Chondrocyte (in vitro differentiated cells): ENCODE data around the gene PLEKHM2. TPM values are rescaled to one million over a fixed set of nuclear protein-coding genes. Genes with fewer than 3 reads are reported as not detected.
A peak's percentile ranks its signal among the peaks of the same experiment; 100 is the strongest.

Source experiments
- DNase-seq: peaks from one replicate; pipeline ENCODE4 v3.0.0; 2021; ENCODE audit warnings: mixed read lengths, low spot score
- H3K27ac Mint-ChIP-seq: one replicate; pipeline ENCODE4 v1.8.0; 2021; ENCODE audit warnings: mild to moderate bottlenecking, moderate library complexity, mixed read lengths; ENCODE audit not compliant: unreplicated experiment
- H3K27me3 Mint-ChIP-seq: 2 replicates; pipeline ENCODE4 v1.8.0; 2021; ENCODE audit warnings: low read depth, mixed read lengths
- H3K36me3 Mint-ChIP-seq: 2 replicates; pipeline ENCODE4 v1.8.0; 2021; ENCODE audit warnings: low read depth, mixed read lengths
- H3K4me1 Mint-ChIP-seq: 2 replicates; pipeline ENCODE4 v1.8.0; 2021; ENCODE audit warnings: low read depth, mild to moderate bottlenecking, mixed read lengths
- H3K4me3 Mint-ChIP-seq: one replicate; pipeline ENCODE4 v1.8.0; 2021; ENCODE audit warnings: mild to moderate bottlenecking, moderate library complexity, mixed read lengths; ENCODE audit not compliant: unreplicated experiment
- H3K9me3 Mint-ChIP-seq: 2 replicates; pipeline ENCODE4 v1.8.0; 2021; ENCODE audit warnings: low read depth, mixed read lengths
- total RNA-seq: library from RNA; stranded (reverse); gene quantifications from 3 replicates; pipeline ENCODE4 v1.2.1, GENCODE V29; 2021
- TF ChIP-seq, protein P1 (sequence below): fragments of 200-600 bp; sonication (generic); IDR thresholded peaks from 2 replicates; pipeline ENCODE4 v1.5.0; 2021; ENCODE audit warnings: antibody characterized with exemption, mild to moderate bottlenecking, moderate library complexity

The PLEKHM2 gene
- total RNA-seq, 1 donor from 2014 or later = 68.3 TPM

DNA sequence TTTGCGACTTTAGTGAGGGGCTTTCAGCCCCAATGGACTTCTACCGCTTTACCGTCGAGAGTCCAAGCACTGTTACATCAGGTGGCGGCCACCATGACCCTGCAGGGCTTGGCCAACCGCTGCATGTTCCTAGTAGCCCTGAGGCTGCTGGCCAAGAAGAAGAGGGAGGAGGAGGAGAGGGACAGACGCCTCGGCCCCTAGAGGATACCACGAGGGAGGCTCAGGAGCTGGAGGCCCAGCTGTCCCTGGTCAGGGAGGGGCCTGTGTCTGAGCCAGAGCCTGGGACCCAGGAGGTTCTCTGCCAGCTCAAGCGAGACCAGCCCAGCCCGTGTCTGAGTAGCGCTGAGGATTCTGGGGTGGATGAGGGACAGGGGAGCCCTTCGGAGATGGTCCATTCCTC lies 43.3 kb downstream of the PLEKHM2 start:
- Mint-ChIP-seq H3K27me3 (no peaks in the 10 kb centered on the region), H3K4me3 (no peak overlapping the region), H3K9me3 (no peaks in the 10 kb centered on the region), H3K36me3 (peaks cover 27% of the 10 kb centered on the region), H3K27ac (no peak overlapping the region), H3K4me1 (peaks cover 9% of the 10 kb centered on the region)
- DNase-seq = no peak
- TF ChIP-seq, protein P1, sequence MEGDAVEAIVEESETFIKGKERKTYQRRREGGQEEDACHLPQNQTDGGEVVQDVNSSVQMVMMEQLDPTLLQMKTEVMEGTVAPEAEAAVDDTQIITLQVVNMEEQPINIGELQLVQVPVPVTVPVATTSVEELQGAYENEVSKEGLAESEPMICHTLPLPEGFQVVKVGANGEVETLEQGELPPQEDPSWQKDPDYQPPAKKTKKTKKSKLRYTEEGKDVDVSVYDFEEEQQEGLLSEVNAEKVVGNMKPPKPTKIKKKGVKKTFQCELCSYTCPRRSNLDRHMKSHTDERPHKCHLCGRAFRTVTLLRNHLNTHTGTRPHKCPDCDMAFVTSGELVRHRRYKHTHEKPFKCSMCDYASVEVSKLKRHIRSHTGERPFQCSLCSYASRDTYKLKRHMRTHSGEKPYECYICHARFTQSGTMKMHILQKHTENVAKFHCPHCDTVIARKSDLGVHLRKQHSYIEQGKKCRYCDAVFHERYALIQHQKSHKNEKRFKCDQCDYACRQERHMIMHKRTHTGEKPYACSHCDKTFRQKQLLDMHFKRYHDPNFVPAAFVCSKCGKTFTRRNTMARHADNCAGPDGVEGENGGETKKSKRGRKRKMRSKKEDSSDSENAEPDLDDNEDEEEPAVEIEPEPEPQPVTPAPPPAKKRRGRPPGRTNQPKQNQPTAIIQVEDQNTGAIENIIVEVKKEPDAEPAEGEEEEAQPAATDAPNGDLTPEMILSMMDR = no peak

DNA sequence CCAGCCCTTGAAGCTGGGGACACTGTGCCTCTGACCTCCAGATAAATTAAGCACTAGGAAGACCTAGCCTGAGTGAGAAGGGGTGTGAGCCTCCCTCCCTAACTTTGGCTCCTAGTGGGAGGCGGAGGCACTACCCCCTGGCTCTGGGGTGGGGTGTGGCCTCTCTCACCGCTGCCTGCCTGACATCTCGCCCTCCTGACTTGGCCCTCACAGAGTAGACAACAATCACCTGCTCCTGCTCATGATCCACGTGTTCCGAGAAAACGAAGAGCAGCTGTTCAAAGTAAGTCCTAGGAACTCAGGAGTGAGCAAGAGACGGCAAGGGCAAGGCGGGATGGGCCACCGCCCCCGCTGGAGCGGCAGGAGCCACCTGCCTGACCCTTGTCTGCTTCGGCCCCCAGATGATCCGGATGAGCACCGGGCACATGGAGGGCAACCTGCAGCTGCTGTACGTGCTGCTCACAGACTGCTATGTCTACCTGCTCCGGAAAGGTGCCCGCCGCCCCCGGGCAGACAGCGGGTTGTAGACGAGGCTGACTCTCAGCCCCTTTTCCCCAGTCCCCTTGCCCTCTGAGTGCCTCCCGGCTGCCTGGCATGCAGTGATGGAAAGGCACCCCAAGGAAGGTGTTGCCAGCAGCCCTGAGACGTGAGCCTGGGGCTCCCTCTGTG lies 43.9 kb downstream of the PLEKHM2 start:
- Mint-ChIP-seq H3K4me1 (peaks cover 4% of the 10 kb centered on the region), H3K4me3 (no peak overlapping the region), H3K27ac (no peak overlapping the region), H3K27me3 (no peaks in the 10 kb centered on the region), H3K9me3 (no peaks in the 10 kb centered on the region), H3K36me3 (peaks cover 22% of the 10 kb centered on the region)
- no peak for DNase-seq
- TF ChIP-seq, protein P1 = no peak

DNA sequence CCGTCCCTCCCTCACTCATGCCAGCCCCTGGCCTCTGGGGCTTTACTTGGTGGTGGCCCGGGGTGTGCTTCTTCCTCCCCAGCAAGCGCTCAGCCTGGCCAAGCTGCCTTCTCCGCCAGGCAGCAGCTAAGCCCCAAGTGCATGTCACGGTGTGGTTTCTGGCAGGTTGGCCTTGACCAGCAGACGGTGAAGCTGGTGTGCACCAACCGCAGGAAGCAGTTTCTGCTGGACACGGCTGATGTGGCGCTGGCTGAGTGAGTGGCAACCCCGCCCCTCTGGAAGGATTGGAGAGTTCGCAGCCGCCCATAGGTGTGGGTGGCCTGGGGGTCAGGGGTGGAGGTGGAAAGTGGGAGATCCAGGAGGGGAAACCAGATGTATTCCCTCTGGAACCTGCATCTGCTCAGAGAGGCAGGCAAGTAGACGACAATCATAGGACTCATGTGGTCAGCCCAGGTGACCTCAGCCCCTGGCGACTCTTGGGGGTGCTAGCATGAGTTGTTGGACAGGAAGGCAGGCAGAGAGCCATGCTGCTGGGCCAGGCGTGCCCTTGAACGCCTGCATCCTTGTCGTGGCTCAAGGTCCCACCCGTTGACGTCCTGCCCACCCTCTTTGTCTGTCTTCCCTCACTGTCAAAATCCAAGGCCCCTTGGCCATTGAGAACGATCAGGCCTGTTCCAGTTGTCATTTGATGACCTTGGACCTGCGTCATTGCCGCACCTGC lies 45.0 kb downstream of the PLEKHM2 start:
- DNase-seq = no peak
- peaks cover 27% of the 10 kb centered on the region for H3K36me3 Mint-ChIP-seq
- peaks cover 3% of the 10 kb centered on the region for H3K4me1 Mint-ChIP-seq
- H3K27me3 Mint-ChIP-seq = no peaks in the 10 kb centered on the region
- no peak overlapping the region for H3K27ac Mint-ChIP-seq
- H3K4me3 Mint-ChIP-seq = no peak overlapping the region
- H3K9me3 Mint-ChIP-seq = no peaks in the 10 kb centered on the region
- TF ChIP-seq, protein P1 = no peak

DNA sequence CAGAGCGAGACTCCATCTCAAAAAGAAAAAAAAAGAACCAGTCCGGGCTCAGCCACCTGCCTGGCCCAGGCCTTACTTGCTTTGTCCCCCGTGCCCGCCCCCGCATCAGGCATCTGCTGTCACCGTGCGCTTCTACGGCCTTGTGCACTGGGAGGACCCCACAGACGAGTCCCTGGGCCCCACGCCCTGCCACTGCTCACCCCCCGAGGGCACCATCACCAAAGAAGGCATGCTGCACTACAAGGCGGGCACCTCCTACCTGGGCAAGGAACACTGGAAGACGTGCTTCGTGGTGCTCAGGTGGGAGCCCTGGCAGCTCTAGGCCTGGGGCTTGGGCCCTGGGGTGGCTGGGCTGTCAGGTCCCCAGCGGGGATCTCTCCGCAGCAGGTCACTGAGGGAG lies 46.3 kb downstream of the PLEKHM2 start:
- no peaks in the 10 kb centered on the region for H3K9me3 Mint-ChIP-seq
- H3K27ac Mint-ChIP-seq = no peak overlapping the region
- H3K4me1 Mint-ChIP-seq = no peaks in the 10 kb centered on the region
- H3K27me3 Mint-ChIP-seq = no peaks in the 10 kb centered on the region
- DNase-seq = peak; percentile 91
- H3K36me3 Mint-ChIP-seq = peaks cover 25% of the 10 kb centered on the region
- H3K4me3 Mint-ChIP-seq = no peak overlapping the region
- TF ChIP-seq, protein P1 = no peak

DNA sequence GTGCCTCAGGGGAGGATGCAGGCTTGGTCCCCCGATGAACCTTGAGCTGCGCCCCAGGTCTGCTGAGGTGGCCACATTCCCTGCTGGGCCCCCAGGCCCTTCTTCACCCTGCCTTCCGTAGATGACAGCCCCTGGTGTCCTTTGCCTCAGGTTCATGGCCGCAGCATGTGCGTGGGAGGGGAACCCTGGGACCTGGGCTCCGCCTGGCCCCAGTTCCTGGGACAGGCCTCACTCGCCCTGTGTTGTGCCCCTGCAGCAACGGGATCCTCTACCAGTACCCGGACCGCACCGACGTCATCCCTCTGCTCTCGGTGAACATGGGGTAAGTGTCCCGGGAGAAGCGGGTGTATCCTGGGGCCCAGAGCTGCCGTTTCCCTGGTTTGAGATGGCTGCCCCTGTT lies 46.8 kb downstream of the PLEKHM2 start:
- Mint-ChIP-seq H3K36me3 (peaks cover 24% of the 10 kb centered on the region), H3K27me3 (no peaks in the 10 kb centered on the region), H3K4me1 (no peaks in the 10 kb centered on the region), H3K9me3 (no peaks in the 10 kb centered on the region), H3K27ac (no peak overlapping the region), H3K4me3 (no peak overlapping the region)
- no peak for DNase-seq
- TF ChIP-seq, protein P1 = no peak
